HepG2 (cell line): ENCODE data around the gene JMJD1C.

Experiments used
- ETV6 ChIP-seq: sonication (generic); formaldehyde crosslinking; conservative IDR thresholded peaks from 2 replicates; pipeline ENCODE4 v1.4.0; 2020; ENCODE audit warnings: missing genetic modification reagents
- FOXK2 ChIP-seq: fragments of 450-650 bp; IDR thresholded peaks from 2 replicates; pipeline ENCODE4 v1.6.1; 2016
- GTF2F1 ChIP-seq: fragments of 150-350 bp; IDR thresholded peaks from 2 replicates; pipeline ENCODE4 v1.6.1; 2014; ENCODE audit warnings: low read length
- JUND ChIP-seq: sonication (generic); formaldehyde crosslinking; IDR thresholded peaks from 2 replicates; pipeline ENCODE4 v1.8.0; 2022; ENCODE audit warnings: mild to moderate bottlenecking, missing genetic modification reagents
- KDM1A ChIP-seq: IDR thresholded peaks from 2 replicates; pipeline ENCODE4 v1.6.1; 2016; ENCODE audit warnings: missing compliant biosample characterization
- NFYB ChIP-seq: sonication (generic); formaldehyde crosslinking; IDR thresholded peaks from 2 replicates; pipeline ENCODE4 v1.4.0; 2020; ENCODE audit warnings: missing genetic modification reagents
- PHF8 ChIP-seq: sonication (generic); formaldehyde crosslinking; IDR thresholded peaks from 2 replicates; pipeline ENCODE4 v1.5.0; 2020; ENCODE audit warnings: missing genetic modification reagents
- POGZ ChIP-seq: sonication (generic); formaldehyde crosslinking; IDR thresholded peaks from 2 replicates; pipeline ENCODE4 v1.4.0; 2020; ENCODE audit warnings: mild to moderate bottlenecking, missing genetic modification reagents
- SNAPC2 ChIP-seq: sonication (generic); formaldehyde crosslinking; IDR thresholded peaks from 2 replicates; pipeline ENCODE4 v1.8.1; 2022; ENCODE audit warnings: mild to moderate bottlenecking, missing genetic modification reagents
- SP4 ChIP-seq: sonication (generic); formaldehyde crosslinking; IDR thresholded peaks from 2 replicates; pipeline ENCODE4 v1.8.1; 2023; ENCODE audit warnings: mild to moderate bottlenecking, missing genetic modification reagents
- ZBTB8A ChIP-seq: sonication (generic); formaldehyde crosslinking; IDR thresholded peaks from 2 replicates; pipeline ENCODE4 v1.4.0; 2020; ENCODE audit warnings: mild to moderate bottlenecking, low read depth, missing genetic modification reagents, borderline replicate concordance
- ZC3H4 ChIP-seq: sonication (generic); formaldehyde crosslinking; IDR thresholded peaks from 2 replicates; pipeline ENCODE4 v1.4.0; 2020; ENCODE audit warnings: missing genetic modification reagents, borderline replicate concordance
- ZNF232 ChIP-seq: sonication (generic); formaldehyde crosslinking; IDR thresholded peaks from 2 replicates; pipeline ENCODE4 v1.4.0; 2020; ENCODE audit warnings: missing genetic modification reagents, borderline replicate concordance

DNA sequence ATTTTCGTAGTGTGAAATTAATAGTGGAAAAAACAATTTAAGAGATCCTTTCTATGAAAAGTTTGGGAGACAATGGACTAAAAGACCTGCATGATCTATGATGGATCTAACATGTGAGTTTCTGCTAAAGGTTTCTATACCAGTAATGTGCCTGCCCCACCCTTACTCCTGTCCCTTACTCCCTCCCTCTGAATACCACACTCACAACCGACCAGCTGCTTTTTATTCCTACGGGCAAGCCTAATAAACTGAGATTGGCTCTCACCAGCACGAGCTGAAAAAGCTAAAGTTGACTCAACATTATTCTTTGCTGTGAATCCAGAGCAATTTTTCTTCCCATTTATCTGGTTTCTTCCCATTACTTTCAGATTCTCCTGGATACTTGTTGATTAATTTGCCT, 37.6 kb upstream of the JMJD1C start:
- TF ChIP-seq GTF2F1 (no peak), POGZ (CRISPR knock-in tag) (no peak), ZC3H4 (CRISPR knock-in tag) (no peak), PHF8 (CRISPR knock-in tag) (no peak), ZBTB8A (CRISPR knock-in tag) (no peak), SNAPC2 (CRISPR knock-in tag) (no peak), JUND (CRISPR knock-in tag) (no peak), SP4 (CRISPR knock-in tag) (no peak), FOXK2 (no peak), ZNF232 (CRISPR knock-in tag) (no peak), ETV6 (no peak), KDM1A (CRISPR knock-in tag) (no peak), NFYB (CRISPR knock-in tag) (no peak)
